IPS DF 4.7 (cell line): ENCODE results near the gene SLC37A1.
"Not testable (repeated sequence)": the region's sequence is repeated elsewhere in the genome, so short reads cannot be mapped to it uniquely, and the experiment has no call there.

ENCODE experiments used
- DNase-seq: peaks from one replicate; pipeline ENCODE4 v3.0.0-alpha.2; 2013; ENCODE audit warnings: low spot score; ENCODE audit errors: extremely low read depth

The SLC37A1 gene

GRCh38 chr21:42615924-42616323, 102.3 kb downstream of the SLC37A1 start:
- no peak for DNase-seq

GRCh38 chr21:42616446-42616845, 102.8 kb downstream of the SLC37A1 start:
- DNase-seq, result no peak

- DNase-seq, result no peak
Observed at GRCh38 chr21:42616941-42617340, 103.3 kb downstream of the SLC37A1 start.

- no peak for DNase-seq
Observed at GRCh38 chr21:42617486-42617885, 103.8 kb downstream of the SLC37A1 start.

- no peak for DNase-seq
Observed at GRCh38 chr21:42618707-42619102, 105.1 kb downstream of the SLC37A1 start.

GRCh38 chr21:42619166-42619565, 105.5 kb downstream of the SLC37A1 start:
- DNase-seq, result no peak

GRCh38 chr21:42619841-42620240, 106.2 kb downstream of the SLC37A1 start:
- DNase-seq, result no peak

GRCh38 chr21:42621166-42621818, 107.6 kb downstream of the SLC37A1 start:
- DNase-seq, result no peak

GRCh38 chr21:42621819-42622177, 108.1 kb downstream of the SLC37A1 start:
- no peak for DNase-seq

- no peak for DNase-seq
Observed at GRCh38 chr21:42622284-42622683, 108.6 kb downstream of the SLC37A1 start.

GRCh38 chr21:42623694-42624093, 110.0 kb downstream of the SLC37A1 start:
- no peak for DNase-seq

- no peak for DNase-seq
Observed at GRCh38 chr21:42624095-42624790, 110.6 kb downstream of the SLC37A1 start.

- DNase-seq, result no peak
Observed at GRCh38 chr21:42624936-42625335, 111.3 kb downstream of the SLC37A1 start.

GRCh38 chr21:42626171-42626570, 112.5 kb downstream of the SLC37A1 start:
- DNase-seq, result no peak

- no peak for DNase-seq
Observed at GRCh38 chr21:42627527-42628289, 114.1 kb downstream of the SLC37A1 start.

GRCh38 chr21:42628466-42629061, 114.9 kb downstream of the SLC37A1 start:
- not testable (repeated sequence) for DNase-seq

- DNase-seq, result no peak
Observed at GRCh38 chr21:42629933-42630589, 116.4 kb downstream of the SLC37A1 start.

- no peak for DNase-seq
Observed at GRCh38 chr21:42630626-42631025, 117.0 kb downstream of the SLC37A1 start.
